ENCODE measurements around the gene MYH11.

The MYH11 gene

DNA sequence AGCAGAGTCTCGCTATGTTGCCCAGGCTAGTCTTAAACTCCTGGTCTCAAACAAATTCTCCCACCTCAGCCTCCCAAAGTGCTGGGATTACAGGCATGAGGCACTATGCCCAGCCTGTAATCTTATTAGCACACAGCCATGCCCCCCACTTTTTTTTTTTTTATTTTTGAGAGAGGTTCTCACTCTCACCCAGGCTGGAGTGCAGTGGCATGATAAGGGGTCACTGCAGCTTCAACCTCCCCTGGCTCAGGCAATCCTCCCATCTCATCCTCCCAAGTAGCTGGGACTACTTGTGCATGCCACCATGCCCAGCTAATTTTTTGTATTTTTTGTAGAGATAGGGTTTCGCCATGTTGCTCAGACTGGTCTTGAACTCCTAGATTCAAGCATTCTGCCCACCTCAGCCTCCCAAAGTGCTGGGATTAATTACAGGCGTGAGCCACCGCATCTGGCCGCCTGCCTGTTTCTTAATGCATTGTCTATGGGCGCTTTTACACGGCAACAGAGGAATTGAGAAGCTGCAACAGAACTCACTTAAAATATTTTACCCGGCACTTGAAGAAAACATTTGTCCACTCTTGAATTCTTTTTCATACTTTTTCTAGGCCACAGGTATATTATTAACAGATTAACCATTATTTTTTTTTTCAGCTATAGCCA is 40.4 kb upstream of the MYH11 start:
- H2AFZ ChIP-seq (ENCODE audit: low read depth, low read length): peak overlapping the region; percentile 67
- TF ChIP-seq EZH2phosphoT487 (IDR thresholded peaks at IDR 0.05; ENCODE audit: low read depth): no peak
- TF ChIP-seq, protein P1, sequence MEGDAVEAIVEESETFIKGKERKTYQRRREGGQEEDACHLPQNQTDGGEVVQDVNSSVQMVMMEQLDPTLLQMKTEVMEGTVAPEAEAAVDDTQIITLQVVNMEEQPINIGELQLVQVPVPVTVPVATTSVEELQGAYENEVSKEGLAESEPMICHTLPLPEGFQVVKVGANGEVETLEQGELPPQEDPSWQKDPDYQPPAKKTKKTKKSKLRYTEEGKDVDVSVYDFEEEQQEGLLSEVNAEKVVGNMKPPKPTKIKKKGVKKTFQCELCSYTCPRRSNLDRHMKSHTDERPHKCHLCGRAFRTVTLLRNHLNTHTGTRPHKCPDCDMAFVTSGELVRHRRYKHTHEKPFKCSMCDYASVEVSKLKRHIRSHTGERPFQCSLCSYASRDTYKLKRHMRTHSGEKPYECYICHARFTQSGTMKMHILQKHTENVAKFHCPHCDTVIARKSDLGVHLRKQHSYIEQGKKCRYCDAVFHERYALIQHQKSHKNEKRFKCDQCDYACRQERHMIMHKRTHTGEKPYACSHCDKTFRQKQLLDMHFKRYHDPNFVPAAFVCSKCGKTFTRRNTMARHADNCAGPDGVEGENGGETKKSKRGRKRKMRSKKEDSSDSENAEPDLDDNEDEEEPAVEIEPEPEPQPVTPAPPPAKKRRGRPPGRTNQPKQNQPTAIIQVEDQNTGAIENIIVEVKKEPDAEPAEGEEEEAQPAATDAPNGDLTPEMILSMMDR (IDR thresholded peaks at IDR 0.05; ENCODE audit: low read depth, low read length): no peak
- no peaks in the 10 kb centered on the region for H3K9me3 ChIP-seq (ENCODE audit: insufficient read depth, low read length)
- peak overlapping the region; percentile 88 for H3K4me2 ChIP-seq (ENCODE audit: low read length)
- H3K36me3 ChIP-seq (replicated peaks; ENCODE audit: low read depth, low read length): no peaks in the 10 kb centered on the region
- peak overlapping the region; percentile 71 for H3K9ac ChIP-seq (ENCODE audit: low read length)
- H3K27me3 ChIP-seq (ENCODE audit: low read depth, low read length): no peaks in the 10 kb centered on the region
- no peaks in the 10 kb centered on the region for H4K20me1 ChIP-seq (ENCODE audit: insufficient read depth, low read length)
- H3K27ac ChIP-seq (ENCODE audit: low read length): peak overlapping the region; percentile 89
- H3K4me1 ChIP-seq (ENCODE audit: low read length): peaks cover 49% of the 10 kb centered on the region
- peak overlapping the region; percentile 73 for H3K4me3 ChIP-seq (ENCODE audit: low read length)
- H3K79me2 ChIP-seq (ENCODE audit: low read length): no peaks in the 10 kb centered on the region

DNA sequence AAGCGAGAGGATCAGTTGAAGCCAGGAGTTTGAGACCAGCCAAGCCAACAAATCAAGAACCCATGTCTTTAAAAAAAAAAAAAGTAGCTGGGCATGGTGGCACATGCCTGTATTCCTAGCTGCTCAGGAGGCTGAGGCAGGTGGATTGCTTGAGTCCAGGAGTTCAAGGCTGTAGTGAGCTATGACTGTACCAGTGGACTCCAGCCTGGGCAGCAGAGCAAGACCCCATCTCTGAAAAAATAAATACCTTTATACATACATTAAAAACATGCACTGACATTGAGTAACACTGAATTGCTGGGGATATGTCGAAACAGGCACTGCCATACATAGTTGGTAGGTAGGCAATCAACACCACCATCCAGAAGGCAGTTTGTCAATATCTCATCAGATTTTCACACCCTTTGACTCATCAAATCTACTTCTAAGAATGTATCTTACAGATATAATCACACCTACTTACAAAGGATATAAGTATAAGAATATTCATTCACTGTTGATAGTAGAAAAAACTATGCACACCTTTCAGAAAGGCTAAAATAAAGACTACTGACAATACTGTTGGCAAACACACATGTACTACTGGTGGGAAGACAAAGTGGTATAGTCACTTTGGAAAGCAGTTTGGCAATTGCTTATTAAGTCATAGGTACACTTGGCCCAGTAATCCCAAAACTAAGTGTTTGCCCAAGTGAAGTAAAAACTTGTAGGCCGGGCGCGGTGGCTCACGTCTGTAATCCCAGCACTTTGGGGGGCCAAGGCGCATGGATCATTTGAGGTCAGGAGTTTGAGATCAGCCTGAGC is 37.9 kb upstream of the MYH11 start:
- TF ChIP-seq, protein P1 (IDR thresholded peaks at IDR 0.05; ENCODE audit: low read depth, low read length): no peak
- TF ChIP-seq EZH2phosphoT487 (IDR thresholded peaks at IDR 0.05; ENCODE audit: low read depth): no peak
- Histone ChIP-seq H3K4me3 (ENCODE audit: low read length) (no peak overlapping the region), H3K27ac (ENCODE audit: low read length) (no peak overlapping the region), H2AFZ (ENCODE audit: low read depth, low read length) (no peak overlapping the region), H3K9me3 (ENCODE audit: insufficient read depth, low read length) (no peaks in the 10 kb centered on the region), H4K20me1 (ENCODE audit: insufficient read depth, low read length) (no peaks in the 10 kb centered on the region), H3K4me2 (ENCODE audit: low read length) (no peak overlapping the region), H3K27me3 (ENCODE audit: low read depth, low read length) (no peaks in the 10 kb centered on the region), H3K36me3 (replicated peaks; ENCODE audit: low read depth, low read length) (no peaks in the 10 kb centered on the region), H3K79me2 (ENCODE audit: low read length) (no peaks in the 10 kb centered on the region), H3K4me1 (ENCODE audit: low read length) (peaks cover 33% of the 10 kb centered on the region), H3K9ac (ENCODE audit: low read length) (no peak overlapping the region)

DNA sequence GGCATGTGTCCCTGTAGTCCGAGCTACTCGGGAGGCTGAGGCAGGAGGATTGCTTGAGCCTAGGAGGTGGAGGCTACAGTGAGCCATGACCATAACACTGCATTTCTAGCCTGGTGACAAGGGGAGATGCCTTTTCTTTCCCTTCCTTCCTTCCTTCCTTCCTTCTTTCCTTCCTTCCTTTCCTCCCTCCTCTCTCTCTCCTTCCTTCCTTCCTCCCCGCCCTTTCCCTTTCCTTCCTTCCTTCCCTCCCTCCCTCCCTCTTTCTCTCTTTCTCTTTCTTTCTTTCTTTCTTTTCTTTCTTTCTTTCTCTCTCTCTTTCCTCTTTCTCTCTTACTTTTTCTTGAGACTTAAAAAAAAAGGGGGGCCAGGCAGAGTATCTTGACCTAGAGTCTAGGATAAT is 34.7 kb upstream of the MYH11 start:
- TF ChIP-seq EZH2phosphoT487 (IDR thresholded peaks at IDR 0.05; ENCODE audit: low read depth): no peak
- Histone ChIP-seq H3K4me3 (ENCODE audit: low read length) (no peak overlapping the region), H3K9ac (ENCODE audit: low read length) (no peak overlapping the region), H3K27ac (ENCODE audit: low read length) (no peak overlapping the region), H3K4me2 (ENCODE audit: low read length) (no peak overlapping the region), H3K27me3 (ENCODE audit: low read depth, low read length) (no peaks in the 10 kb centered on the region), H4K20me1 (ENCODE audit: insufficient read depth, low read length) (no peaks in the 10 kb centered on the region), H2AFZ (ENCODE audit: low read depth, low read length) (no peak overlapping the region), H3K36me3 (replicated peaks; ENCODE audit: low read depth, low read length) (no peaks in the 10 kb centered on the region), H3K4me1 (ENCODE audit: low read length) (peaks cover 13% of the 10 kb centered on the region), H3K9me3 (ENCODE audit: insufficient read depth, low read length) (no peaks in the 10 kb centered on the region), H3K79me2 (ENCODE audit: low read length) (peaks cover 18% of the 10 kb centered on the region)

DNA sequence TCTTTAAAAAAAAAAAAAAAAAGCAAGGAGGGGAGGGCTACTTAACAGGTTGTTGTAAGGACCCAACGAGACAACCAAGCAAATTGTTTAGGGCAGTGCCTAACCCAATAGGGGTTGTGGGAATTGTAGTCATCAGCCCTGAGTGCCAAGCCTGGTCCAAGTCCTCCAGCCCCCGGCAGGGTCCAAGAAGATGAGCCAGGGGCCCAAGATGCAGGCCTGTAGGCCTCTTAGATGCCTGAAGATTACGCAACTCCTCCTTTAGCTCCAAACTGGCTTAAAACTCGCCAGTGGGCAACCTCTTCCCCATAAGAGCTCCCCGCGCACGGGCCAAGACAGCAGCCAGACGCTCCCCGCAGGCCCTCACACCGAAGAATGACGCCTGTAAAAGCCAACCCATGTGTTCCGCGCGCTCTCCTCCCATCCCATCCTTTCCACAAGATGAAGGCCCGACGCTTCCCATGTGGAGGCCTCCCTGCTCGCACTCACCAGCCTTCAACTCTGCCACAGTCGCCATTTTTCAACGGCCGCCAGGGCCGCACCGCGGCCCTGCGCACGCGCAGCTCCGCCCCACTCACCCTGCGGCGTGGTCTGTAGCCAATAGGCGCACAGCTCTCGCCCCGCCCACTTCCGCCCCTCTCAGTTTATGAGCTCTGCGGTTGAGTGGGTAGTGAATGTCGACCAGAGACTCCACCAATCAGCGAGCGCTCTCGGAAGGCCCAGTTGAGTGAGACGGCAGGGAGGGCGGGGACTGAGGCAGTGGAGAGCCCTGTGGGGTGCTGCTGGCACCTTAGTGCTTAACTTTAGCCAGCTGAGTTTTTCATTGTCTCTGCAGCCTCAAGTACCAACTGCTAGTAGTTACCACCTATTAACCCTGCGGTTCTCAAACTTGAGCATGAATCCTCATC is 31.5 kb upstream of the MYH11 start, which contains the start of gene CEP20:
CEP20 (minus strand) TSS at position 532 of the 905 bp plus-strand sequence; CDS start at position 514, 18 bp downstream.
- H2AFZ ChIP-seq (ENCODE audit: low read depth, low read length): peak within 1 kb of the TSS; percentile 71; the same call in 1 of the 2 replicates

More for the DNA sequence above, 31.5 kb upstream of the MYH11 start, which contains the start of gene CEP20:
- Histone ChIP-seq H3K79me2 (ENCODE audit: low read length) (peaks cover 47% of the 10 kb centered on the region), H3K36me3 (replicated peaks; ENCODE audit: low read depth, low read length) (no peaks in the 10 kb centered on the region), H4K20me1 (ENCODE audit: insufficient read depth, low read length) (peaks cover 9% of the 10 kb centered on the region; the same call in 1 of the 2 replicates), H3K4me1 (ENCODE audit: low read length) (peaks cover 13% of the 10 kb centered on the region), H3K27ac (ENCODE audit: low read length) (peak within 1 kb of the TSS; percentile 53), H3K9me3 (ENCODE audit: insufficient read depth, low read length) (no peaks in the 10 kb centered on the region), H3K9ac (ENCODE audit: low read length) (peak within 1 kb of the TSS; percentile 92), H3K4me2 (ENCODE audit: low read length) (peak within 1 kb of the TSS; percentile 80), H3K4me3 (ENCODE audit: low read length) (peak within 1 kb of the TSS; percentile 96), H3K27me3 (ENCODE audit: low read depth, low read length) (no peaks in the 10 kb centered on the region)
- no peak for TF ChIP-seq EZH2phosphoT487 (IDR thresholded peaks at IDR 0.05; ENCODE audit: low read depth)
- TF ChIP-seq, protein P1 (IDR thresholded peaks at IDR 0.05; ENCODE audit: low read depth, low read length): no peak
